HEK293 (cell line): ENCODE results near the gene KRT79.

Experiments
- CTCF ChIA-PET: fragments of 350-600 bp; formaldehyde crosslinking; extraction: SDS; loops from one replicate; lab custom pipeline; 2021; ENCODE audit warnings: antibody characterized with exemption; lab: Yijun Ruan, JAX
- POLR2A ChIA-PET: fragments of 300-600 bp; formaldehyde crosslinking; extraction: SDS; loops from one replicate; lab custom pipeline; 2020; ENCODE audit warnings: antibody characterized with exemption, inconsistent platforms; lab: Yijun Ruan, JAX
- H3K27ac ChIP-seq: fragments of 200-500 bp; sonication (Bioruptor generic); 2 replicates; pipeline ENCODE4 v1.5.1; 2014; ENCODE audit warnings: low read depth, low read length, control low read depth, inconsistent platforms; ENCODE audit errors: extremely low read depth
- H3K36me3 ChIP-seq, 2 experiments: fragments of 200-500 bp in 1 of 2; sonication (Bioruptor generic) in 1 of 2; 1 replicate in 1 of 2; 2 replicates in 1 of 2; pipeline ENCODE4 v1.5.1; 2014 to 2017; ENCODE audit warnings: inconsistent platforms in 2 of 2, low read length in 2 of 2; ENCODE audit not compliant: control insufficient read depth in 2 of 2, insufficient read depth in 1 of 2
- H3K4me1 ChIP-seq: fragments of 200-500 bp; sonication (Bioruptor generic); 2 replicates; pipeline ENCODE4 v1.5.1; 2014; ENCODE audit warnings: mild to moderate bottlenecking, low read length, inconsistent platforms; ENCODE audit not compliant: control insufficient read depth, insufficient read depth
- H3K4me3 ChIP-seq: 2 replicates; pipeline ENCODE4 v1.5.1; 2011; ENCODE audit warnings: low read depth, mild to moderate bottlenecking, control low read depth, low read length, moderate library complexity
- H3K9me3 ChIP-seq: fragments of 200-500 bp; sonication (Bioruptor generic); 2 replicates; pipeline ENCODE4 v1.5.1; 2014; ENCODE audit warnings: low read depth, low read length, inconsistent platforms; ENCODE audit not compliant: control insufficient read depth, insufficient read depth
- BCL11A ChIP-seq: fragments of 450-650 bp; formaldehyde crosslinking; IDR thresholded peaks from 2 replicates; pipeline ENCODE4 v1.5.1; 2016; ENCODE audit warnings: low read depth, missing biosample characterization, missing genetic modification characterization
- FEZF1 ChIP-seq: fragments of 450-650 bp; formaldehyde crosslinking; IDR thresholded peaks from 2 replicates; pipeline ENCODE4 v1.5.1; 2016; ENCODE audit warnings: missing biosample characterization, missing genetic modification characterization
- KLF7 ChIP-seq: fragments of 450-650 bp; formaldehyde crosslinking; IDR thresholded peaks from 2 replicates; pipeline ENCODE4 v1.5.1; 2016; ENCODE audit warnings: missing biosample characterization, missing genetic modification characterization, borderline replicate concordance
- OSR2 ChIP-seq: fragments of 450-650 bp; formaldehyde crosslinking; IDR thresholded peaks from 2 replicates; pipeline ENCODE4 v1.5.1; 2016; ENCODE audit warnings: missing biosample characterization, missing genetic modification characterization
- OVOL3 ChIP-seq: fragments of 450-650 bp; formaldehyde crosslinking; IDR thresholded peaks from 2 replicates; pipeline ENCODE4 v1.5.1; 2016; ENCODE audit warnings: missing biosample characterization, missing genetic modification characterization
- REPIN1 ChIP-seq: fragments of 450-650 bp; formaldehyde crosslinking; IDR thresholded peaks from 2 replicates; pipeline ENCODE4 v1.5.1; 2017; ENCODE audit warnings: missing biosample characterization, missing genetic modification characterization, low read depth
- YY2 ChIP-seq: fragments of 450-650 bp; formaldehyde crosslinking; IDR thresholded peaks from 2 replicates; pipeline ENCODE4 v1.5.1; 2016; ENCODE audit warnings: missing biosample characterization, missing genetic modification characterization
- ZFP41 ChIP-seq: fragments of 450-650 bp; formaldehyde crosslinking; IDR thresholded peaks from 2 replicates; pipeline ENCODE4 v1.5.1; 2016; ENCODE audit warnings: missing biosample characterization, missing genetic modification characterization, borderline replicate concordance
- ZNF138 ChIP-seq: fragments of 450-650 bp; formaldehyde crosslinking; IDR thresholded peaks from 2 replicates; pipeline ENCODE4 v1.5.1; 2016; ENCODE audit warnings: missing biosample characterization, missing genetic modification characterization, borderline replicate concordance
- ZNF140 ChIP-seq: fragments of 450-650 bp; formaldehyde crosslinking; IDR thresholded peaks from 2 replicates; pipeline ENCODE4 v1.5.1; 2016; ENCODE audit warnings: missing biosample characterization, missing genetic modification characterization
- ZNF157 ChIP-seq: fragments of 450-650 bp; formaldehyde crosslinking; IDR thresholded peaks from 2 replicates; pipeline ENCODE4 v1.5.1; 2016; ENCODE audit warnings: missing biosample characterization, missing genetic modification characterization
- ZNF202 ChIP-seq: fragments of 450-650 bp; formaldehyde crosslinking; IDR thresholded peaks from 2 replicates; pipeline ENCODE4 v1.5.1; 2016; ENCODE audit warnings: missing biosample characterization, missing genetic modification characterization, borderline replicate concordance
- ZNF324 ChIP-seq: fragments of 450-650 bp; formaldehyde crosslinking; IDR thresholded peaks from 2 replicates; pipeline ENCODE4 v1.5.1; 2016; ENCODE audit warnings: missing biosample characterization, missing genetic modification characterization
- ZNF530 ChIP-seq: fragments of 450-650 bp; formaldehyde crosslinking; IDR thresholded peaks from 2 replicates; pipeline ENCODE4 v1.5.1; 2016; ENCODE audit warnings: low read depth, missing biosample characterization, missing genetic modification characterization
- ZNF549 ChIP-seq: fragments of 450-650 bp; IDR thresholded peaks from 2 replicates; pipeline ENCODE4 v1.5.1; 2018; ENCODE audit warnings: missing biosample characterization, missing genetic modification characterization, mild to moderate bottlenecking, inconsistent platforms, moderate library complexity
- ZNF623 ChIP-seq: fragments of 450-650 bp; formaldehyde crosslinking; IDR thresholded peaks from 2 replicates; pipeline ENCODE4 v1.5.1; 2016; ENCODE audit warnings: missing biosample characterization, missing genetic modification characterization
- ZNF830 ChIP-seq: fragments of 450-650 bp; IDR thresholded peaks from 2 replicates; pipeline ENCODE4 v1.5.0; 2018; ENCODE audit warnings: missing biosample characterization, missing genetic modification characterization, low read depth, mild to moderate bottlenecking, moderate library complexity
- TF ChIP-seq, protein P1 (sequence below): fragments of 450-650 bp; formaldehyde crosslinking; IDR thresholded peaks from 2 replicates; pipeline ENCODE4 v1.5.1; 2016; ENCODE audit warnings: missing biosample characterization, missing genetic modification characterization
- TF ChIP-seq, protein P2 (sequence below): fragments of 450-650 bp; formaldehyde crosslinking; conservative IDR thresholded peaks from 2 replicates; pipeline ENCODE4 v1.5.1; 2016; ENCODE audit warnings: low read depth, missing biosample characterization, missing genetic modification characterization
- TF ChIP-seq, protein P3 (sequence below): fragments of 450-650 bp; formaldehyde crosslinking; IDR thresholded peaks from 2 replicates; pipeline ENCODE4 v1.5.1; 2017; ENCODE audit warnings: missing biosample characterization, missing genetic modification characterization
- TF ChIP-seq, protein P4 (sequence below): fragments of 450-650 bp; formaldehyde crosslinking; IDR thresholded peaks from 2 replicates; pipeline ENCODE4 v1.5.1; 2016; ENCODE audit warnings: missing biosample characterization, missing genetic modification characterization
- TF ChIP-seq, protein P5 (sequence below): fragments of 450-650 bp; IDR thresholded peaks from 2 replicates; pipeline ENCODE4 v1.5.1; 2018; ENCODE audit warnings: missing biosample characterization, missing genetic modification characterization

The KRT79 gene

DNA sequence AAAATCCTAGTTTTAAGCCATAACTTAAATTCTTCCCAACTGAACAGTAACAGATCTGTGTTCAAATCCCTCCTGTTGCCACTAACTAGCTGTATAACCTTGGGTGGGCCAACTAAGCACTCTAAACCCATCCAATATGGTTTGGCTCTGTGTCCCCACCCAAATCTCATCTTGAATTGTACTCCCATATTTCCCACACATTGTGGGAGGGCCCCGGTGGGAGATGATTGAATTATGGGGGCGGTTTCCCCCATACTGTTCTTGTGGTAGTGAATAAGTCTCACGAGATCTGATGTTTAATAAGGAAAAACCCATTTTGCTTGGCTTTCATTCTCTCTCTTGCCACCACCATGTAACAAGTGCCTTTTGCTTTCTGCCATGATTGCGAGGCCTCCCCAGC lies 18.9 kb downstream of the KRT79 start:
- ChIA-PET CTCF (no interaction called here), POLR2A (no interaction called here)
- Histone ChIP-seq H3K4me1 (no peaks in the 10 kb centered on the region), H3K27ac (no peak overlapping the region), H3K9me3 (no peaks in the 10 kb centered on the region), H3K4me3 (no peak overlapping the region), H3K36me3 (no peaks in the 10 kb centered on the region)
- TF ChIP-seq ZNF138 (tag by site-specific recombination), result no peak
- no peak for TF ChIP-seq REPIN1 (tag by site-specific recombination)
- no peak for TF ChIP-seq ZFP41 (tag by site-specific recombination)
- TF ChIP-seq ZNF324 (tag by site-specific recombination), result no peak
- TF ChIP-seq BCL11A (tag by site-specific recombination), result no peak

DNA sequence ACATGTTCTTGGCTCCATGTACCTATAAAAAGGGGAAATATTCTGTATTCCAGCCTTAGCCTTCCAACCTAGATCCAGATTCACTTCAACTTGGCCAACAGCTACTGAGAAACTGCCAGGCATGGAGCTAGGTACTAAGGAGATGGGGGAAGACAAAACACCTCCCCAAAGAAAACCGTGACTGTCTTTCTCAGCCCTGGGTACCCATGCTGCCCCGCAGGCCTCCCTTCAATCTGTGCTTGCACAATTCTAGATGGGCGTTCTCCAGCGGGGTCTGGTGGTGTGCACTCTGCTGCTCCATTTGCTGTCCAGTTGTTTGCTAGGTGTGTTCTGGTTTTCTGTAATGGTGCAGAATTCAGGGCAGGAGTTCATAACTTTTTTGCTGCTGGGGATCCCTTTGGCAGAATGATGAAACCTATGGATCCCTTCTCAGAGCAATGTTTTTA lies 19.4 kb downstream of the KRT79 start:
- Histone ChIP-seq H3K4me1 (no peaks in the 10 kb centered on the region), H3K9me3 (no peaks in the 10 kb centered on the region), H3K27ac (no peak overlapping the region), H3K4me3 (no peak overlapping the region), H3K36me3 (no peaks in the 10 kb centered on the region)
- ChIA-PET POLR2A (no interaction called here), CTCF (no interaction called here)
- TF ChIP-seq, protein P1, sequence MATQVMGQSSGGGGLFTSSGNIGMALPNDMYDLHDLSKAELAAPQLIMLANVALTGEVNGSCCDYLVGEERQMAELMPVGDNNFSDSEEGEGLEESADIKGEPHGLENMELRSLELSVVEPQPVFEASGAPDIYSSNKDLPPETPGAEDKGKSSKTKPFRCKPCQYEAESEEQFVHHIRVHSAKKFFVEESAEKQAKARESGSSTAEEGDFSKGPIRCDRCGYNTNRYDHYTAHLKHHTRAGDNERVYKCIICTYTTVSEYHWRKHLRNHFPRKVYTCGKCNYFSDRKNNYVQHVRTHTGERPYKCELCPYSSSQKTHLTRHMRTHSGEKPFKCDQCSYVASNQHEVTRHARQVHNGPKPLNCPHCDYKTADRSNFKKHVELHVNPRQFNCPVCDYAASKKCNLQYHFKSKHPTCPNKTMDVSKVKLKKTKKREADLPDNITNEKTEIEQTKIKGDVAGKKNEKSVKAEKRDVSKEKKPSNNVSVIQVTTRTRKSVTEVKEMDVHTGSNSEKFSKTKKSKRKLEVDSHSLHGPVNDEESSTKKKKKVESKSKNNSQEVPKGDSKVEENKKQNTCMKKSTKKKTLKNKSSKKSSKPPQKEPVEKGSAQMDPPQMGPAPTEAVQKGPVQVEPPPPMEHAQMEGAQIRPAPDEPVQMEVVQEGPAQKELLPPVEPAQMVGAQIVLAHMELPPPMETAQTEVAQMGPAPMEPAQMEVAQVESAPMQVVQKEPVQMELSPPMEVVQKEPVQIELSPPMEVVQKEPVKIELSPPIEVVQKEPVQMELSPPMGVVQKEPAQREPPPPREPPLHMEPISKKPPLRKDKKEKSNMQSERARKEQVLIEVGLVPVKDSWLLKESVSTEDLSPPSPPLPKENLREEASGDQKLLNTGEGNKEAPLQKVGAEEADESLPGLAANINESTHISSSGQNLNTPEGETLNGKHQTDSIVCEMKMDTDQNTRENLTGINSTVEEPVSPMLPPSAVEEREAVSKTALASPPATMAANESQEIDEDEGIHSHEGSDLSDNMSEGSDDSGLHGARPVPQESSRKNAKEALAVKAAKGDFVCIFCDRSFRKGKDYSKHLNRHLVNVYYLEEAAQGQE, result no peak
- TF ChIP-seq KLF7 (tag by site-specific recombination) (no peak), ZNF549 (no peak), ZNF140 (tag by site-specific recombination) (no peak), YY2 (tag by site-specific recombination) (no peak), ZNF623 (tag by site-specific recombination) (no peak), ZNF830 (tag by site-specific recombination) (no peak), ZNF202 (tag by site-specific recombination) (no peak), ZNF530 (tag by site-specific recombination) (no peak), OVOL3 (tag by site-specific recombination) (no peak), OSR2 (no peak), ZNF157 (no peak), FEZF1 (no peak)
- TF ChIP-seq, protein P2, sequence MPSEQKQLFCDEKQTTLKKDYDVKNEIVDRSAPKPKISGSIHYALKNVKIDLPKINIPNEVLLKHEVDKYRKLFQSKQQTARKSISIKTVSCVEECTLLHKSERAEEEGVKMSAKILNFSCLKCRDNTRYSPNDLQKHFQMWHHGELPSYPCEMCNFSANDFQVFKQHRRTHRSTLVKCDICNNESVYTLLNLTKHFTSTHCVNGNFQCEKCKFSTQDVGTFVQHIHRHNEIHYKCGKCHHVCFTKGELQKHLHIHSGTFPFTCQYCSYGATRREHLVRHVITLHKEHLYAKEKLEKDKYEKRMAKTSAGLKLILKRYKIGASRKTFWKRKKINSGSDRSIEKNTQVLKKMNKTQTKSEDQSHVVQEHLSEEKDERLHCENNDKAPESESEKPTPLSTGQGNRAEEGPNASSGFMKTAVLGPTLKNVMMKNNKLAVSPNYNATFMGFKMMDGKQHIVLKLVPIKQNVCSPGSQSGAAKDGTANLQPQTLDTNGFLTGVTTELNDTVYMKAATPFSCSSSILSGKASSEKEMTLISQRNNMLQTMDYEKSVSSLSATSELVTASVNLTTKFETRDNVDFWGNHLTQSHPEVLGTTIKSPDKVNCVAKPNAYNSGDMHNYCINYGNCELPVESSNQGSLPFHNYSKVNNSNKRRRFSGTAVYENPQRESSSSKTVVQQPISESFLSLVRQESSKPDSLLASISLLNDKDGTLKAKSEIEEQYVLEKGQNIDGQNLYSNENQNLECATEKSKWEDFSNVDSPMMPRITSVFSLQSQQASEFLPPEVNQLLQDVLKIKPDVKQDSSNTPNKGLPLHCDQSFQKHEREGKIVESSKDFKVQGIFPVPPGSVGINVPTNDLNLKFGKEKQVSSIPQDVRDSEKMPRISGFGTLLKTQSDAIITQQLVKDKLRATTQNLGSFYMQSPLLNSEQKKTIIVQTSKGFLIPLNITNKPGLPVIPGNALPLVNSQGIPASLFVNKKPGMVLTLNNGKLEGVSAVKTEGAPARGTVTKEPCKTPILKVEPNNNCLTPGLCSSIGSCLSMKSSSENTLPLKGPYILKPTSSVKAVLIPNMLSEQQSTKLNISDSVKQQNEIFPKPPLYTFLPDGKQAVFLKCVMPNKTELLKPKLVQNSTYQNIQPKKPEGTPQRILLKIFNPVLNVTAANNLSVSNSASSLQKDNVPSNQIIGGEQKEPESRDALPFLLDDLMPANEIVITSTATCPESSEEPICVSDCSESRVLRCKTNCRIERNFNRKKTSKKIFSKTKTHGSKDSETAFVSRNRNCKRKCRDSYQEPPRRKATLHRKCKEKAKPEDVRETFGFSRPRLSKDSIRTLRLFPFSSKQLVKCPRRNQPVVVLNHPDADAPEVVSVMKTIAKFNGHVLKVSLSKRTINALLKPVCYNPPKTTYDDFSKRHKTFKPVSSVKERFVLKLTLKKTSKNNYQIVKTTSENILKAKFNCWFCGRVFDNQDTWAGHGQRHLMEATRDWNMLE (tag by site-specific recombination), result no peak
- TF ChIP-seq, protein P3, sequence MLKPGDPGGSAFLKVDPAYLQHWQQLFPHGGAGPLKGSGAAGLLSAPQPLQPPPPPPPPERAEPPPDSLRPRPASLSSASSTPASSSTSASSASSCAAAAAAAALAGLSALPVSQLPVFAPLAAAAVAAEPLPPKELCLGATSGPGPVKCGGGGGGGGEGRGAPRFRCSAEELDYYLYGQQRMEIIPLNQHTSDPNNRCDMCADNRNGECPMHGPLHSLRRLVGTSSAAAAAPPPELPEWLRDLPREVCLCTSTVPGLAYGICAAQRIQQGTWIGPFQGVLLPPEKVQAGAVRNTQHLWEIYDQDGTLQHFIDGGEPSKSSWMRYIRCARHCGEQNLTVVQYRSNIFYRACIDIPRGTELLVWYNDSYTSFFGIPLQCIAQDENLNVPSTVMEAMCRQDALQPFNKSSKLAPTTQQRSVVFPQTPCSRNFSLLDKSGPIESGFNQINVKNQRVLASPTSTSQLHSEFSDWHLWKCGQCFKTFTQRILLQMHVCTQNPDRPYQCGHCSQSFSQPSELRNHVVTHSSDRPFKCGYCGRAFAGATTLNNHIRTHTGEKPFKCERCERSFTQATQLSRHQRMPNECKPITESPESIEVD (tag by site-specific recombination), result no peak
- TF ChIP-seq, protein P4, sequence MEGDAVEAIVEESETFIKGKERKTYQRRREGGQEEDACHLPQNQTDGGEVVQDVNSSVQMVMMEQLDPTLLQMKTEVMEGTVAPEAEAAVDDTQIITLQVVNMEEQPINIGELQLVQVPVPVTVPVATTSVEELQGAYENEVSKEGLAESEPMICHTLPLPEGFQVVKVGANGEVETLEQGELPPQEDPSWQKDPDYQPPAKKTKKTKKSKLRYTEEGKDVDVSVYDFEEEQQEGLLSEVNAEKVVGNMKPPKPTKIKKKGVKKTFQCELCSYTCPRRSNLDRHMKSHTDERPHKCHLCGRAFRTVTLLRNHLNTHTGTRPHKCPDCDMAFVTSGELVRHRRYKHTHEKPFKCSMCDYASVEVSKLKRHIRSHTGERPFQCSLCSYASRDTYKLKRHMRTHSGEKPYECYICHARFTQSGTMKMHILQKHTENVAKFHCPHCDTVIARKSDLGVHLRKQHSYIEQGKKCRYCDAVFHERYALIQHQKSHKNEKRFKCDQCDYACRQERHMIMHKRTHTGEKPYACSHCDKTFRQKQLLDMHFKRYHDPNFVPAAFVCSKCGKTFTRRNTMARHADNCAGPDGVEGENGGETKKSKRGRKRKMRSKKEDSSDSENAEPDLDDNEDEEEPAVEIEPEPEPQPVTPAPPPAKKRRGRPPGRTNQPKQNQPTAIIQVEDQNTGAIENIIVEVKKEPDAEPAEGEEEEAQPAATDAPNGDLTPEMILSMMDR (tag by site-specific recombination), result no peak
- TF ChIP-seq, protein P5, sequence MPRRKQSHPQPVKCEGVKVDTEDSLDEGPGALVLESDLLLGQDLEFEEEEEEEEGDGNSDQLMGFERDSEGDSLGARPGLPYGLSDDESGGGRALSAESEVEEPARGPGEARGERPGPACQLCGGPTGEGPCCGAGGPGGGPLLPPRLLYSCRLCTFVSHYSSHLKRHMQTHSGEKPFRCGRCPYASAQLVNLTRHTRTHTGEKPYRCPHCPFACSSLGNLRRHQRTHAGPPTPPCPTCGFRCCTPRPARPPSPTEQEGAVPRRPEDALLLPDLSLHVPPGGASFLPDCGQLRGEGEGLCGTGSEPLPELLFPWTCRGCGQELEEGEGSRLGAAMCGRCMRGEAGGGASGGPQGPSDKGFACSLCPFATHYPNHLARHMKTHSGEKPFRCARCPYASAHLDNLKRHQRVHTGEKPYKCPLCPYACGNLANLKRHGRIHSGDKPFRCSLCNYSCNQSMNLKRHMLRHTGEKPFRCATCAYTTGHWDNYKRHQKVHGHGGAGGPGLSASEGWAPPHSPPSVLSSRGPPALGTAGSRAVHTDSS (tag by site-specific recombination), result no peak
